ENCODE data around the gene HIRIP3.

GRCh38 chr16:30033270-30033669, 37.9 kb upstream of the HIRIP3 start:
- TF ChIP-seq POLR2A (IDR thresholded peaks at IDR 0.05; ENCODE audit: low read depth, low read length) (no peak), POLR2AphosphoS5 (IDR thresholded peaks at IDR 0.05; ENCODE audit: low read depth, low read length) (no peak), SPI1 (IDR thresholded peaks at IDR 0.05; ENCODE audit: low read depth, low read length) (no peak)
